ENCODE data around the gene TGFB1. TPM values are rescaled to one million over a fixed set of nuclear protein-coding genes. Genes with fewer than 3 reads are reported as not detected.
"Not testable (repeated sequence)": the region's sequence is repeated elsewhere in the genome, so short reads cannot be mapped to it uniquely, and the experiment has no call there.

The TGFB1 gene
- polyA plus RNA-seq, 1 donor from 2014 or later = not detected

DNA sequence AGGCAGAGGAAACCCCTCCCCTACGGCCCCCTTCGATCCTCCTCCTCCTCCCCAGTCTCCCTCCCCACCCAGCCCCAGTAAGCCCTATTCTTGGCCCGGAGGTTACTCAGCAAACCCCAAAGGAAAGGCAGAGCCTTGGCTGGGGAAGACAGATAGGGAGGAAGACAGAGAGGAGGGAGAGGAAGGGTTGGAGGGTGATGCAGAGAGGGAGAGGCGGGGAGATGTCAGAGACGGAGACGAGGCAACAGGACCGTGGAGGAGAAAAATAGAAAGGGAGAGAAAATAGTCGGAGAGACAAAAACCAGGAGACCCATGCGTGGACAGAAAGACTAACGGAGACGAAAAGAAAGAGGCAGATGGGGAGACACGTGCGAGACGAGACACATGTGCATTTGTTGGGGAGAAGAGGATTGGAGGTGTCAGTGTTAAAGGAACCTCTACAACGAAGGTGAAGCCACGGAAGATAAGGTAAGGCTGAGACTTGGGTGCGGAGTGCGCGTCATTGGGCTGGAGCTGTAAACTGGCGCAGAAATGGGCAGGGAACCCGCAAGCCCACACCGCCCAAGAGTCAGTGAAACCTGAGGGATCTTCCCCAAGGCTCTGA, 2.9 kb downstream of the TGFB1 start:
- no peaks in the 10 kb centered on the region for H3F3A ChIP-seq (ENCODE audit: insufficient read depth, low read length, poor library complexity, severe bottlenecking)
- no peaks in the 10 kb centered on the region for H3K79me2 ChIP-seq (replicated peaks; ENCODE audit: insufficient read depth, low read length)
- TF ChIP-seq EZH2 (IDR thresholded peaks at IDR 0.05; ENCODE audit: borderline replicate concordance, insufficient read depth, low read length, poor library complexity, severe bottlenecking) = no peak
- no peak for TF ChIP-seq POLR2AphosphoS5 (IDR thresholded peaks at IDR 0.05)
- no peak for TF ChIP-seq MXI1 (conservative IDR thresholded peaks at IDR 0.05; ENCODE audit: poor library complexity, severe bottlenecking)
- TF ChIP-seq RAD21 (conservative IDR thresholded peaks at IDR 0.05) = no peak
- TF ChIP-seq, protein P1, sequence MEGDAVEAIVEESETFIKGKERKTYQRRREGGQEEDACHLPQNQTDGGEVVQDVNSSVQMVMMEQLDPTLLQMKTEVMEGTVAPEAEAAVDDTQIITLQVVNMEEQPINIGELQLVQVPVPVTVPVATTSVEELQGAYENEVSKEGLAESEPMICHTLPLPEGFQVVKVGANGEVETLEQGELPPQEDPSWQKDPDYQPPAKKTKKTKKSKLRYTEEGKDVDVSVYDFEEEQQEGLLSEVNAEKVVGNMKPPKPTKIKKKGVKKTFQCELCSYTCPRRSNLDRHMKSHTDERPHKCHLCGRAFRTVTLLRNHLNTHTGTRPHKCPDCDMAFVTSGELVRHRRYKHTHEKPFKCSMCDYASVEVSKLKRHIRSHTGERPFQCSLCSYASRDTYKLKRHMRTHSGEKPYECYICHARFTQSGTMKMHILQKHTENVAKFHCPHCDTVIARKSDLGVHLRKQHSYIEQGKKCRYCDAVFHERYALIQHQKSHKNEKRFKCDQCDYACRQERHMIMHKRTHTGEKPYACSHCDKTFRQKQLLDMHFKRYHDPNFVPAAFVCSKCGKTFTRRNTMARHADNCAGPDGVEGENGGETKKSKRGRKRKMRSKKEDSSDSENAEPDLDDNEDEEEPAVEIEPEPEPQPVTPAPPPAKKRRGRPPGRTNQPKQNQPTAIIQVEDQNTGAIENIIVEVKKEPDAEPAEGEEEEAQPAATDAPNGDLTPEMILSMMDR (IDR thresholded peaks at IDR 0.05; ENCODE audit: poor library complexity, severe bottlenecking) = no peak
- no peak for TF ChIP-seq TAF1 (IDR thresholded peaks at IDR 0.05; ENCODE audit: low read depth)
- TF ChIP-seq, protein P2, sequence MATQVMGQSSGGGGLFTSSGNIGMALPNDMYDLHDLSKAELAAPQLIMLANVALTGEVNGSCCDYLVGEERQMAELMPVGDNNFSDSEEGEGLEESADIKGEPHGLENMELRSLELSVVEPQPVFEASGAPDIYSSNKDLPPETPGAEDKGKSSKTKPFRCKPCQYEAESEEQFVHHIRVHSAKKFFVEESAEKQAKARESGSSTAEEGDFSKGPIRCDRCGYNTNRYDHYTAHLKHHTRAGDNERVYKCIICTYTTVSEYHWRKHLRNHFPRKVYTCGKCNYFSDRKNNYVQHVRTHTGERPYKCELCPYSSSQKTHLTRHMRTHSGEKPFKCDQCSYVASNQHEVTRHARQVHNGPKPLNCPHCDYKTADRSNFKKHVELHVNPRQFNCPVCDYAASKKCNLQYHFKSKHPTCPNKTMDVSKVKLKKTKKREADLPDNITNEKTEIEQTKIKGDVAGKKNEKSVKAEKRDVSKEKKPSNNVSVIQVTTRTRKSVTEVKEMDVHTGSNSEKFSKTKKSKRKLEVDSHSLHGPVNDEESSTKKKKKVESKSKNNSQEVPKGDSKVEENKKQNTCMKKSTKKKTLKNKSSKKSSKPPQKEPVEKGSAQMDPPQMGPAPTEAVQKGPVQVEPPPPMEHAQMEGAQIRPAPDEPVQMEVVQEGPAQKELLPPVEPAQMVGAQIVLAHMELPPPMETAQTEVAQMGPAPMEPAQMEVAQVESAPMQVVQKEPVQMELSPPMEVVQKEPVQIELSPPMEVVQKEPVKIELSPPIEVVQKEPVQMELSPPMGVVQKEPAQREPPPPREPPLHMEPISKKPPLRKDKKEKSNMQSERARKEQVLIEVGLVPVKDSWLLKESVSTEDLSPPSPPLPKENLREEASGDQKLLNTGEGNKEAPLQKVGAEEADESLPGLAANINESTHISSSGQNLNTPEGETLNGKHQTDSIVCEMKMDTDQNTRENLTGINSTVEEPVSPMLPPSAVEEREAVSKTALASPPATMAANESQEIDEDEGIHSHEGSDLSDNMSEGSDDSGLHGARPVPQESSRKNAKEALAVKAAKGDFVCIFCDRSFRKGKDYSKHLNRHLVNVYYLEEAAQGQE (IDR thresholded peaks at IDR 0.05; ENCODE audit: borderline replicate concordance) = no peak
- TF ChIP-seq SMC3 (conservative IDR thresholded peaks at IDR 0.05; ENCODE audit: poor library complexity) = no peak
- no peak for TF ChIP-seq EP300 (conservative IDR thresholded peaks at IDR 0.05; ENCODE audit: poor library complexity, severe bottlenecking)
- H3K4me3 ChIP-seq (ENCODE audit: low read length) = peak overlapping the region; percentile 65
- H4K20me1 ChIP-seq (ENCODE audit: insufficient read depth) = no peaks in the 10 kb centered on the region
- H3K27ac ChIP-seq (ENCODE audit: low read length) = no peak overlapping the region
- H3K9ac ChIP-seq (ENCODE audit: low read length) = no peak overlapping the region
- no peaks in the 10 kb centered on the region for H3K36me3 ChIP-seq (ENCODE audit: insufficient read depth, low read length)
- H3K4me2 ChIP-seq (ENCODE audit: low read length) = peak overlapping the region; percentile 39
- peaks cover 52% of the 10 kb centered on the region for H3K27me3 ChIP-seq (ENCODE audit: insufficient read depth, low read depth, low read length)
- no peaks in the 10 kb centered on the region for H3K9me3 ChIP-seq (ENCODE audit: low read length)
- no peaks in the 10 kb centered on the region for H3K9me2 ChIP-seq (ENCODE audit: insufficient read depth, low read length)
- no peak overlapping the region for H2AFZ ChIP-seq (ENCODE audit: low read depth, low read length)

DNA sequence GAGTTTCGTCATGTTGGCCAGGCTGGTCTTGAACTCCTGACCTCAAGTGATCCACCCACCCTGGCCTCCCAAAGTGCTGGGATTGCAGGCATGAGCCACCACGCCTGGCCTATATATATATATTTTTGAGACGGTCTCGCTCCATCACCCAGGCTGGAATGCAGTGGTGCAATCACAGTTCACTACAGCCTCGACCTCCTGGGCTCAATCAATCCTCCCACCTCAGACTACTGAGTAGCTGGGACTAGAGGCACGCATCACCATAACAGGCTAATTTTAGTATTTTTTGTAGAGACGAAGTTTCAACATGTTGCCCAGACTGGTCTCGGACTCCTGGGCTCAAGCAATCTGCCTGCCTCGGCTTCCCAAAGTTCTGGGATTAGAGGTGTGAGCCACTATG, 6.8 kb downstream of the TGFB1 start:
- not testable (repeated sequence) for H3F3A ChIP-seq (ENCODE audit: insufficient read depth, low read length, poor library complexity, severe bottlenecking); H3K9ac ChIP-seq (ENCODE audit: low read length); H3K4me2 ChIP-seq (ENCODE audit: low read length); H3K4me3 ChIP-seq (ENCODE audit: low read length); H4K20me1 ChIP-seq (ENCODE audit: insufficient read depth); H3K9me2 ChIP-seq (ENCODE audit: insufficient read depth, low read length); H3K9me3 ChIP-seq (ENCODE audit: low read length); H3K36me3 ChIP-seq (ENCODE audit: insufficient read depth, low read length); H2AFZ ChIP-seq (ENCODE audit: low read depth, low read length); H3K27ac ChIP-seq (ENCODE audit: low read length); H3K79me2 ChIP-seq (replicated peaks; ENCODE audit: insufficient read depth, low read length)
- H3K27me3 ChIP-seq (ENCODE audit: insufficient read depth, low read depth, low read length) = peaks cover 25% of the 10 kb centered on the region

DNA sequence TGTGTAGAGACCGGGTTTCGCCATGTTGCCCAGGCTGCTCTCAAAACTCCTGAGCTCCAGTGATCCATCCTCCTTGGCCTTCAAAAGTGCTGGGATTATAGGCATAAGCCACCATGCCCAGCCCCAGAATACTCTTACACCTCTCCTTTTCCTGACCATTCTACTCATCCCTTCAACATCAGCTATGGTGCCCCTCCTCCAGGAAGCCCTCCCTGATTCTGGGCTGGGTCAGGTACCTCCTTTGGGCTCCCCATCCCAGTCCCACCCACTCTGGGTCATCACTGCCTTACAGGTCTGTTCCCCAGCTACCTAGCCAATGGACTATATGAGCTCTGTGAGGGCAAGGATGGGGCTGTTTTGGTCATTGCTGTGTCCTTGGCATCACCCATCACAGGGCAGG, 9.6 kb downstream of the TGFB1 start:
- H3F3A ChIP-seq (ENCODE audit: insufficient read depth, low read length, poor library complexity, severe bottlenecking) = no peaks in the 10 kb centered on the region
- H3K9ac ChIP-seq (ENCODE audit: low read length) = no peak overlapping the region
- TF ChIP-seq, protein P1 (IDR thresholded peaks at IDR 0.05; ENCODE audit: poor library complexity, severe bottlenecking) = no peak
- TF ChIP-seq SMC3 (conservative IDR thresholded peaks at IDR 0.05; ENCODE audit: poor library complexity) (no peak), POLR2AphosphoS5 (IDR thresholded peaks at IDR 0.05) (no peak), EP300 (conservative IDR thresholded peaks at IDR 0.05; ENCODE audit: poor library complexity, severe bottlenecking) (no peak), TAF1 (IDR thresholded peaks at IDR 0.05; ENCODE audit: low read depth) (no peak), MXI1 (conservative IDR thresholded peaks at IDR 0.05; ENCODE audit: poor library complexity, severe bottlenecking) (no peak), EZH2 (IDR thresholded peaks at IDR 0.05; ENCODE audit: borderline replicate concordance, insufficient read depth, low read length, poor library complexity, severe bottlenecking) (no peak), RAD21 (conservative IDR thresholded peaks at IDR 0.05) (no peak)
- TF ChIP-seq, protein P2 (IDR thresholded peaks at IDR 0.05; ENCODE audit: borderline replicate concordance) = no peak
- H3K27ac ChIP-seq (ENCODE audit: low read length) = no peak overlapping the region
- H3K4me2 ChIP-seq (ENCODE audit: low read length) = no peak overlapping the region
- no peaks in the 10 kb centered on the region for H3K79me2 ChIP-seq (replicated peaks; ENCODE audit: insufficient read depth, low read length)
- no peaks in the 10 kb centered on the region for H3K9me2 ChIP-seq (ENCODE audit: insufficient read depth, low read length)
- no peaks in the 10 kb centered on the region for H4K20me1 ChIP-seq (ENCODE audit: insufficient read depth)
- no peaks in the 10 kb centered on the region for H3K9me3 ChIP-seq (ENCODE audit: low read length)
- no peaks in the 10 kb centered on the region for H3K27me3 ChIP-seq (ENCODE audit: insufficient read depth, low read depth, low read length)
- H3K4me3 ChIP-seq (ENCODE audit: low read length) = no peak overlapping the region
- no peak overlapping the region for H2AFZ ChIP-seq (ENCODE audit: low read depth, low read length)
- no peaks in the 10 kb centered on the region for H3K36me3 ChIP-seq (ENCODE audit: insufficient read depth, low read length)

Data from neural cell (in vitro differentiated cells).